Activated CD4-positive, alpha-beta T cell treated with anti-CD3 and anti-CD28 coated beads for 36 hours (primary cell): Measurements from ENCODE around the gene PRDM16. TPM values are rescaled to one million over a fixed set of nuclear protein-coding genes. Genes with fewer than 3 reads are reported as not detected.

Experiments
- ATAC-seq: fragments of 200-7000 bp; cut with Tn5 transposase; one replicate; pipeline ENCODE4 v1.10.0; 2021; ENCODE audit warnings: mild to moderate bottlenecking, moderate library complexity
- CTCF ChIA-PET: fragments of 350-600 bp; sonication (Branson Sonifier 250); formaldehyde crosslinking; loops from one replicate; lab custom pipeline; 2021; ENCODE audit warnings: antibody characterized with exemption; lab: Charles Lee
- POLR2A ChIA-PET: fragments of 350-600 bp; sonication (Branson Sonifier 250); formaldehyde crosslinking; loops from one replicate; lab custom pipeline; 2021; ENCODE audit warnings: antibody characterized with exemption, inconsistent platforms; lab: Charles Lee
- DNase-seq: peaks from one replicate; pipeline ENCODE4 v3.0.0-alpha.2; 2020
- H3K27ac Mint-ChIP-seq: one replicate; pipeline ENCODE4 v1.8.0; 2021; ENCODE audit warnings: mixed read lengths
- H3K27me3 Mint-ChIP-seq: one replicate; pipeline ENCODE4 v1.8.0; 2021; ENCODE audit warnings: mixed read lengths
- H3K36me3 Mint-ChIP-seq: one replicate; pipeline ENCODE4 v1.8.0; 2021; ENCODE audit warnings: low read depth, mixed read lengths
- H3K4me1 Mint-ChIP-seq: one replicate; pipeline ENCODE4 v1.8.0; 2021; ENCODE audit warnings: mixed read lengths
- H3K4me3 Mint-ChIP-seq: one replicate; pipeline ENCODE4 v1.8.0; 2021; ENCODE audit warnings: mild to moderate bottlenecking, moderate library complexity, mixed read lengths
- H3K9me3 Mint-ChIP-seq: one replicate; pipeline ENCODE4 v1.8.0; 2021; ENCODE audit warnings: low read depth, mixed read lengths
- intact Hi-C, 2 experiments: fragments of 100-400 bp; cut with DNase I in 1 of 2; cut with micrococcal nuclease in 1 of 2; formaldehyde crosslinking; loops; one replicate each; pipeline versions ENCODE4 v1.14.2 to v1.15.1; 2022 to 2024; cut with DNase I, micrococcal nuclease
- total RNA-seq, 2 experiments: library from RNA; stranded (reverse); gene quantifications; one replicate each; pipeline ENCODE4 v1.2.3, GENCODE V29; 2021

The PRDM16 gene
- total RNA-seq, 2 experiments from 2014 or later: 0.32 TPM; not detected in 1

GRCh38 chr1:3409366-3410141 is 340.6 kb downstream of the PRDM16 start:
- POLR2A ChIA-PET: no interaction called here
- no peaks in the 10 kb centered on the region for H3K27me3 Mint-ChIP-seq
- H3K4me1 Mint-ChIP-seq: no peaks in the 10 kb centered on the region
- no peak overlapping the region for H3K4me3 Mint-ChIP-seq
- ATAC-seq (no peak), DNase-seq (no peak)
- H3K27ac Mint-ChIP-seq: no peak overlapping the region
- CTCF ChIA-PET: no interaction called here
- no peaks in the 10 kb centered on the region for H3K9me3 Mint-ChIP-seq
- intact Hi-C loops: no loop called here
- H3K36me3 Mint-ChIP-seq: no peaks in the 10 kb centered on the region

DNA sequence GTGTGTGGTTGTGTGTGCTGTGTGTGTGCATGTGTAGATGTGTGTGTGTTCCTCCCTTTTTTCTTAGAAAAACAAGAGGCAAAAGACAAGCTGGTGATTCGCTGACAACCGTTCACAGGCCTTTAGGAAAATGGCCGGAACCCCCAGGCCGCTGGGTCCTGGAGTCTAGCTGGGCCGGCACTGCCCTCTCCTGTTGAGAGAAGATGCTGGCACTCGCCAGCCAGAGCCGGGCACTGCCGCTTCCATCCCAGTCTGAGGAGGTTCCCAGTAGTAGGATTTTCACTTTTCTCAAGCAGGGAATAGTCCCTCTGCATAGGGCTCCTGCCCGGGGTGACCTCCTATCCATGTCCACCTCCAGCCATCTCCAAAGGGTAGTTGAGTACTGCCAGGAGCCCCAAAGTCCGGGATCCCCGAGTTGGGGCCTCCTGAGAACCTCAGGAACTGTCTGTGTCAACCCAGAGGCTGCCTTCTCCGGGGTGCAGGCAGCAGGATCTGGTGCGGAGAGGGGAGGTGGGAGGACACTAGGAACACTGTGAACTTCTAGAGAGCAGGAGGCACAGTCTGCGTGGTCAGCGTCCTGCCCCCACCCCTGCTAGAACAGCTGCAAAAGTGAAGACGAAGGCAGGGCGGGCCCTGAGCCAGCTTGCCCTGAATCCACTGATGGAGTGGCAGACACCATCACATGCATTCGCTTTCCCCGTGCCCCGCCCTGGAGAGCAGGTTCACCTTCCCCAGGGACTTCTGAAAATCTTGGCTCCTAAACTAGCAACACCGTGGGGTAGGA is 341.3 kb downstream of the PRDM16 start:
- H3K4me1 Mint-ChIP-seq: no peaks in the 10 kb centered on the region
- DNase-seq (no peak), ATAC-seq (no peak)
- no peak overlapping the region for H3K4me3 Mint-ChIP-seq
- H3K27me3 Mint-ChIP-seq: no peaks in the 10 kb centered on the region
- ChIA-PET CTCF (no interaction called here), POLR2A (no interaction called here)
- H3K9me3 Mint-ChIP-seq: no peaks in the 10 kb centered on the region
- intact Hi-C loops: no loop called here
- no peaks in the 10 kb centered on the region for H3K36me3 Mint-ChIP-seq
- no peak overlapping the region for H3K27ac Mint-ChIP-seq

- no peaks in the 10 kb centered on the region for H3K36me3 Mint-ChIP-seq
- intact Hi-C loops: no loop called here
- no peak overlapping the region for H3K4me3 Mint-ChIP-seq
- no peaks in the 10 kb centered on the region for H3K4me1 Mint-ChIP-seq
- no peak for ATAC-seq
- H3K9me3 Mint-ChIP-seq: no peaks in the 10 kb centered on the region
- CTCF ChIA-PET: no interaction called here
- H3K27ac Mint-ChIP-seq: no peak overlapping the region
- POLR2A ChIA-PET: no interaction called here
- H3K27me3 Mint-ChIP-seq: no peaks in the 10 kb centered on the region
- DNase-seq: no peak
Measured at GRCh38 chr1:3411806-3412205, 342.8 kb downstream of the PRDM16 start.

DNA sequence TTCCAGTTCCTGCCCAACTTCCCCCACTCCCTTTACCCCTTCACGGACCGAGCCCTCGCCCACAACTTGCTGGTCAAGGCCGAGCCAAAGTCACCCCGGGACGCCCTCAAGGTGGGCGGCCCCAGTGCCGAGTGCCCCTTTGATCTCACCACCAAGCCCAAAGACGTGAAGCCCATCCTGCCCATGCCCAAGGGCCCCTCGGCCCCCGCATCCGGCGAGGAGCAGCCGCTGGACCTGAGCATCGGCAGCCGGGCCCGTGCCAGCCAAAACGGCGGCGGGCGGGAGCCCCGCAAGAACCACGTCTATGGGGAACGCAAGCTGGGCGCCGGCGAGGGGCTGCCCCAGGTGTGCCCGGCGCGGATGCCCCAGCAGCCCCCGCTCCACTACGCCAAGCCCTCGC is 343.4 kb downstream of the PRDM16 start:
- H3K36me3 Mint-ChIP-seq: no peaks in the 10 kb centered on the region
- no peaks in the 10 kb centered on the region for H3K9me3 Mint-ChIP-seq
- POLR2A ChIA-PET: no interaction called here
- DNase-seq (no peak), ATAC-seq (no peak)
- no peak overlapping the region for H3K27ac Mint-ChIP-seq
- intact Hi-C loops: no loop called here
- no peak overlapping the region for H3K4me3 Mint-ChIP-seq
- no peaks in the 10 kb centered on the region for H3K27me3 Mint-ChIP-seq
- CTCF ChIA-PET: interaction anchor here (0.6 kb wide), 1 partner anchor 281 kb away, joined by 3 read pairs; no protein-coding TSS in a partner anchor
- no peaks in the 10 kb centered on the region for H3K4me1 Mint-ChIP-seq

GRCh38 chr1:3413975-3414710 is 345.1 kb downstream of the PRDM16 start:
- Mint-ChIP-seq H3K4me3 (no peak overlapping the region), H3K4me1 (no peaks in the 10 kb centered on the region), H3K27me3 (no peaks in the 10 kb centered on the region), H3K27ac (no peak overlapping the region), H3K9me3 (no peaks in the 10 kb centered on the region), H3K36me3 (no peaks in the 10 kb centered on the region)
- ChIA-PET POLR2A (no interaction called here), CTCF (no interaction called here)
- intact Hi-C loops: no loop called here
- no peak for ATAC-seq
- no peak for DNase-seq

- CTCF ChIA-PET: interaction anchor here (1.0 kb wide), 1 partner anchor 165 kb away, joined by 3 read pairs; no protein-coding TSS in a partner anchor
- intact Hi-C loops: no loop called here
- Mint-ChIP-seq H3K4me1 (no peaks in the 10 kb centered on the region), H3K27ac (no peak overlapping the region), H3K36me3 (no peaks in the 10 kb centered on the region), H3K9me3 (no peaks in the 10 kb centered on the region), H3K27me3 (no peaks in the 10 kb centered on the region), H3K4me3 (no peak overlapping the region)
- POLR2A ChIA-PET: no interaction called here
- no peak for ATAC-seq
- DNase-seq: no peak
Measured at GRCh38 chr1:3415260-3416090, 346.5 kb downstream of the PRDM16 start.

DNA sequence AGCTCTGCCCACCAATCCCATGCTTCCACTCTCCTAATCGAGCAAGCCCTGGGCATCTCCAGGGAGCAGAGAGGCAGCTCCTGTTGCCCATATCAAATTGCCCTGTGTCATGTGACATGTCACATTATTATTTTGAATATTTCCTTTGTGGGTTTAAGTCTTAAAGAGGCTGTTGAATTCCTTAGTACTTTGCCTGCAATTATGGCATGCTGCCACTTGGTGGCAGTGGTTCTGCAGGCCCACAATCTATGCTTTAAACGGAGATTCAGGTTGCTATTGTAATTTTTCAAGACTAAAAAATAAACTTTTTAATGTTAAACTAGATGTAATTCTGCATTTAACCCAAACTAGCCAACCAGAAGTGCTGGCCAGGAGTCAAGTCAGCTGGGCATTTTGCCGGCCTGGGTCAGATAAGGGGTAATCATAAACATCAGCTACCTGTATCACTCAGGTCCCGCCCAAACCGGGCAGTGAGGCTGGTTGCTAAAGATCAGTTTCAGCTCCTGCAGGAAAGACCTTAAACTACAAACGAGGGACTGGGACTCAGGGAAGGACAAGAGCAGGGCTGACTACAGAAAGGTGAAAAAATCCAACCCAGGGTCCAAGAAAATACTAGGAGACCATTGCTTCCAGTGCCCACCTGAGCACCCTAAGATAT is 348.2 kb downstream of the PRDM16 start:
- CTCF ChIA-PET: interaction anchor here (0.6 to 0.9 kb wide), 4 partner anchors 35 to 490 kb away, joined by 3 to 4 read pairs (median 4); no protein-coding TSS in a partner anchor
- intact Hi-C loops: no loop called here
- POLR2A ChIA-PET: no interaction called here
- H3K27ac Mint-ChIP-seq: no peak overlapping the region
- DNase-seq: no peak
- no peaks in the 10 kb centered on the region for H3K36me3 Mint-ChIP-seq
- peaks cover 3% of the 10 kb centered on the region for H3K27me3 Mint-ChIP-seq
- no peak overlapping the region for H3K4me3 Mint-ChIP-seq
- no peaks in the 10 kb centered on the region for H3K9me3 Mint-ChIP-seq
- no peak for ATAC-seq
- H3K4me1 Mint-ChIP-seq: no peaks in the 10 kb centered on the region

DNA sequence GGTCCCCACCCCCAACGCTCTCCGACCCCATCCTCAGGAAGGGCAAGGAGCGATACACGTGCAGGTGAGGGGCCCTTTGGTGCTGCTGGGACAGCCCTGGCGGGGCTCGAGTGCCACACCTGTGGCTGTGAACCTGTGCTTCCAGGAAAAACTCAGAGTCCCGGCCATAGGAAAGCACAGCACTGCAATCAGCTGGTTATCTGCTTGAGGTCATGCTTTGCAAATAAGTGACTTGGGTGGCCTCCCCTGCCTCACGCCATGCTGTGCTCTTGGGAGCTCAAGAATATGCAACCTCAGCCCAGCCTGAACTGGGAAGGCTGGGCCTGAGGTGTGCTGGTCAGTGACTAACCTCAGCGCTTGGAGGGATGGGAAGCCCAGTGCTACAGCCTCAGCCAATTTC is 348.9 kb downstream of the PRDM16 start:
- Mint-ChIP-seq H3K4me3 (no peak overlapping the region), H3K9me3 (no peaks in the 10 kb centered on the region), H3K27me3 (peaks cover 3% of the 10 kb centered on the region), H3K27ac (no peak overlapping the region), H3K4me1 (no peaks in the 10 kb centered on the region), H3K36me3 (no peaks in the 10 kb centered on the region)
- DNase-seq (no peak), ATAC-seq (no peak)
- ChIA-PET CTCF (interaction anchor here (0.9 kb wide), 1 partner anchor 35 kb away, joined by 4 read pairs; no protein-coding TSS in a partner anchor), POLR2A (no interaction called here)
- intact Hi-C loops: no loop called here

DNA sequence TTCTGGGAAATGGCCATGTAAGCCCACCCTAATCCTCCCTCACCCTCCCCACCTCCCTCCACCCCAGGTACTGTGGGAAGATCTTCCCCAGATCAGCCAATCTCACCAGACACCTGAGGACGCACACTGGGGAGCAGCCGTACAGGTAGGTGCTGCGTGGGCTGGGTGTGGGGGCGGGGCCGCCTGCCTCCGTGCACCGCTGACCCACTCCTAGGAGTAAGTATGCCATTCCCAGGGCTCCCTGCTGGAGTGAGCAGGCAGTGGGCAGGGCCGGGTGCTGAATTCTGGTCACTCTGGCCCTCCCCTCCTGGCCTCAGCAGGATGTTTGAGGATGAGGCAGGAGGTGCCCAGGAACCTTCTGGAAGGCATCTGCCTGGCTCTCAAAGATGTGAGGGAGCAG is 349.6 kb downstream of the PRDM16 start:
- ATAC-seq (no peak), DNase-seq (no peak)
- H3K36me3 Mint-ChIP-seq: no peaks in the 10 kb centered on the region
- H3K4me3 Mint-ChIP-seq: no peak overlapping the region
- intact Hi-C loops: no loop called here
- H3K27ac Mint-ChIP-seq: no peak overlapping the region
- ChIA-PET CTCF (interaction anchor here (0.6 kb wide), 1 partner anchor 1203 kb away, joined by 3 read pairs; no protein-coding TSS in a partner anchor), POLR2A (no interaction called here)
- no peaks in the 10 kb centered on the region for H3K9me3 Mint-ChIP-seq
- peaks cover 3% of the 10 kb centered on the region for H3K27me3 Mint-ChIP-seq
- no peaks in the 10 kb centered on the region for H3K4me1 Mint-ChIP-seq

DNA sequence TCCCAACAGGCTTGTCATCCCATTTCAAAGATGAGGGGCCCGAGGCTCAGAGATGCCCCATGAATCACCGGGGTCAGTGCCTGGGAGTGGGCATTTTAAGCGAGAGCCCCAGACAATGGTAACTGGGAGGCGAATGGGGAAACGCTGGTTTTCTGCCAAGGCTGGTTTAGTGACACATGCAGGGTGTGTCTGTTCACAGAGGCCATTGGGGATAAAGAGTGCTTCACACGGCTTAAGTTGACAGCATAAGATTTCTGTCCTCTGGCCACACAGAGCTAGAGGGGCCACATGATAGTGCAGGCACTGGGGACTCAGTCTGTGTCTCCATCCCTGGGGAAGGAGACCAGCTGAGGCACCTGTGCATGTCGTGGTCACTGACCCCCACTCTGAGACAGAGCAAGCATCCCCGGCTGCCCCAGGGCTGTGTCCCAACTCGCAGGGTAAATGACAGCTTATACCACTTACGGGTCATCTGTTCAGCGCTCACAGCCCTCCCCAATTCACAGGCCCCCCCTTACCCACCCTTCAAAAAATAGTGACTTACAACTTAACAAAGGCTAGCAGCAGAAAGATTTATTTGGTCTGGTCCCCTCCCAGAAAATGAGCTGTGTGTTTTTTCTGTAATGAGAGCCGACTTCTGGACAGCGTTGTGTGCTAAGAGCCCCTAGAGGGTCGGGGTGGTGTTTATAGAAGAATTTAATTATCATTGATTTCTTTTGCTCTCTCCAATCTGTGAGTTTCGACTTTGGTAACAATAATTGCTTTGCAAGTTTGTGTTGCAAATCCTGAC is 350.6 kb downstream of the PRDM16 start:
- DNase-seq (no peak), ATAC-seq (no peak)
- Mint-ChIP-seq H3K4me3 (no peak overlapping the region), H3K27ac (no peak overlapping the region), H3K4me1 (no peaks in the 10 kb centered on the region), H3K27me3 (peaks cover 3% of the 10 kb centered on the region), H3K9me3 (no peaks in the 10 kb centered on the region), H3K36me3 (no peaks in the 10 kb centered on the region)
- CTCF ChIA-PET: interaction anchor here (0.6 kb wide), 1 partner anchor 1202 kb away, joined by 3 read pairs; no protein-coding TSS in a partner anchor
- intact Hi-C loops: loop anchor here (5.0 to 10.0 kb wide), 2 partner anchors 135 to 597 kb away; no protein-coding TSS in a partner anchor
- POLR2A ChIA-PET: interaction anchor here (0.7 kb wide), 1 partner anchor 16 kb away, joined by 3 read pairs; no protein-coding TSS in a partner anchor
